ENCODE data around the gene NDUFB4. TPM values are rescaled to one million over a fixed set of nuclear protein-coding genes. Genes with fewer than 3 reads are reported as not detected.

Gene NDUFB4
- polyA plus RNA-seq, 1 donor (not counting 4 experiments of a cell fraction or from before 2014, with no cell fraction given): 143 TPM

- no peaks in the 10 kb centered on the region for H3K79me2 ChIP-seq (ENCODE audit: control insufficient read depth, insufficient read depth, low read length)
- H2AFZ ChIP-seq (ENCODE audit: control insufficient read depth, low read length): no peak overlapping the region
- no peak for FAIRE-seq
- peaks cover 3% of the 10 kb centered on the region for H3K9me3 ChIP-seq (ENCODE audit: control insufficient read depth, low read depth, low read length)
- no peaks in the 10 kb centered on the region for H3K4me1 ChIP-seq (ENCODE audit: control insufficient read depth, extremely low read depth, insufficient read depth, low read length)
- no peaks in the 10 kb centered on the region for H4K20me1 ChIP-seq (ENCODE audit: control insufficient read depth, extremely low read depth, insufficient read depth, low read length)
- no peaks in the 10 kb centered on the region for H3K27me3 ChIP-seq (ENCODE audit: control insufficient read depth, extremely low read depth, insufficient read depth, low read length)
- H3K9me1 ChIP-seq (ENCODE audit: control insufficient read depth, extremely low read depth, insufficient read depth, low read length): no peaks in the 10 kb centered on the region
- H3K4me2 ChIP-seq (ENCODE audit: control insufficient read depth, extremely low read depth, insufficient read depth, low read depth, low read length): no peak overlapping the region
- TF ChIP-seq EZH2 (IDR thresholded peaks at IDR 0.05; ENCODE audit: low read length): no peak
- no peak for TF ChIP-seq CTCF (optimal IDR thresholded peaks at IDR 0.05 in 1 of 3, IDR thresholded peaks at IDR 0.05 in 1 of 3, conservative IDR thresholded peaks at IDR 0.05 in 1 of 3; ENCODE audit: extremely low read depth in 1 of 3, insufficient read depth in 2 of 3, low read length in 3 of 3)
- H3K4me3 ChIP-seq (ENCODE audit: control insufficient read depth in 2 of 3, extremely low read depth in 1 of 3, insufficient read depth in 2 of 3, low read depth in 1 of 3, low read length in 3 of 3): no peak overlapping the region
- no peak overlapping the region for H3K9ac ChIP-seq (ENCODE audit: control insufficient read depth, extremely low read depth, insufficient read depth, low read length)
- no peak overlapping the region for H3K27ac ChIP-seq (ENCODE audit: control insufficient read depth, insufficient read depth, low read length)
- DNase-seq (ENCODE audit: low read depth, low spot score): no peak
- dilution Hi-C loops (cut with MboI; ENCODE audit: extremely low pct_ligation_motif_present, low sequenced_read_pairs): no loop called here
- H3K36me3 ChIP-seq (ENCODE audit: control insufficient read depth in 2 of 2, extremely low read depth in 1 of 2, insufficient read depth in 2 of 2, low read length in 2 of 2): no peaks in the 10 kb centered on the region
Measured at GRCh38 chr3:120623727-120624093, 27.6 kb downstream of the NDUFB4 start.

GRCh38 chr3:120625159-120625586 lies 29.0 kb downstream of the NDUFB4 start:
- H3K4me3 ChIP-seq (ENCODE audit: control insufficient read depth in 2 of 3, extremely low read depth in 1 of 3, insufficient read depth in 2 of 3, low read depth in 1 of 3, low read length in 3 of 3): no peak overlapping the region
- peaks cover 3% of the 10 kb centered on the region for H3K9me3 ChIP-seq (ENCODE audit: control insufficient read depth, low read depth, low read length)
- no peaks in the 10 kb centered on the region for H4K20me1 ChIP-seq (ENCODE audit: control insufficient read depth, extremely low read depth, insufficient read depth, low read length)
- no peaks in the 10 kb centered on the region for H3K79me2 ChIP-seq (ENCODE audit: control insufficient read depth, insufficient read depth, low read length)
- H3K27me3 ChIP-seq (ENCODE audit: control insufficient read depth, extremely low read depth, insufficient read depth, low read length): no peaks in the 10 kb centered on the region
- DNase-seq (ENCODE audit: low read depth, low spot score): no peak
- H3K9me1 ChIP-seq (ENCODE audit: control insufficient read depth, extremely low read depth, insufficient read depth, low read length): no peaks in the 10 kb centered on the region
- dilution Hi-C loops (cut with MboI; ENCODE audit: extremely low pct_ligation_motif_present, low sequenced_read_pairs): no loop called here
- TF ChIP-seq CTCF (optimal IDR thresholded peaks at IDR 0.05 in 1 of 3, IDR thresholded peaks at IDR 0.05 in 1 of 3, conservative IDR thresholded peaks at IDR 0.05 in 1 of 3; ENCODE audit: extremely low read depth in 1 of 3, insufficient read depth in 2 of 3, low read length in 3 of 3): no peak
- TF ChIP-seq EZH2 (IDR thresholded peaks at IDR 0.05; ENCODE audit: low read length): no peak
- no peaks in the 10 kb centered on the region for H3K36me3 ChIP-seq (ENCODE audit: control insufficient read depth in 2 of 2, extremely low read depth in 1 of 2, insufficient read depth in 2 of 2, low read length in 2 of 2)
- H3K9ac ChIP-seq (ENCODE audit: control insufficient read depth, extremely low read depth, insufficient read depth, low read length): no peak overlapping the region
- H3K27ac ChIP-seq (ENCODE audit: control insufficient read depth, insufficient read depth, low read length): no peak overlapping the region
- no peak for FAIRE-seq
- no peak overlapping the region for H2AFZ ChIP-seq (ENCODE audit: control insufficient read depth, low read length)
- H3K4me2 ChIP-seq (ENCODE audit: control insufficient read depth, extremely low read depth, insufficient read depth, low read depth, low read length): no peak overlapping the region
- H3K4me1 ChIP-seq (ENCODE audit: control insufficient read depth, extremely low read depth, insufficient read depth, low read length): no peaks in the 10 kb centered on the region
